H9 (cell line): Measurements from ENCODE around the gene AIG1. TPM values are rescaled to one million over a fixed set of nuclear protein-coding genes. Genes with fewer than 3 reads are reported as not detected.

Experiments used
- DNase-seq: peaks from one replicate; pipeline ENCODE4 v3.0.0-alpha.2; 2017
- H2AFZ ChIP-seq: one replicate; pipeline ENCODE4 v1.6.1; 2013; ENCODE audit warnings: mild to moderate bottlenecking, low read length, control low read depth, moderate library complexity
- H2AK5ac ChIP-seq: 2 replicates; pipeline ENCODE4 v1.6.1; 2013; ENCODE audit warnings: low read length, control low read depth, mixed read lengths; ENCODE audit not compliant: insufficient read length
- H2BK120ac ChIP-seq: one replicate; pipeline ENCODE4 v1.6.1; 2013; ENCODE audit warnings: low read depth, mild to moderate bottlenecking, low read length, control low read depth, inconsistent platforms; ENCODE audit not compliant: poor library complexity, severe bottlenecking
- H2BK12ac ChIP-seq: 2 replicates; pipeline ENCODE4 v1.6.1; 2013; ENCODE audit warnings: low read length, control low read depth, mixed read lengths, low read depth; ENCODE audit not compliant: insufficient read length
- H2BK15ac ChIP-seq: 2 replicates; pipeline ENCODE4 v1.6.1; 2013; ENCODE audit warnings: low read depth, low read length, control low read depth
- H2BK20ac ChIP-seq: one replicate; pipeline ENCODE4 v1.6.1; 2013; ENCODE audit warnings: low read depth, mild to moderate bottlenecking, low read length, control low read depth, inconsistent platforms; ENCODE audit not compliant: poor library complexity, severe bottlenecking
- H2BK5ac ChIP-seq: 2 replicates; pipeline ENCODE4 v1.6.1; 2013; ENCODE audit warnings: low read length, control low read depth, mixed read lengths; ENCODE audit not compliant: insufficient read length
- H3K14ac ChIP-seq: 2 replicates; pipeline ENCODE4 v1.6.1; 2013; ENCODE audit warnings: low read length, control low read depth; ENCODE audit not compliant: insufficient read depth
- H3K18ac ChIP-seq: 2 replicates; pipeline ENCODE4 v1.6.1; 2013; ENCODE audit warnings: low read depth, mild to moderate bottlenecking, mixed read lengths, low read length, control low read depth; ENCODE audit not compliant: insufficient read length
- H3K23ac ChIP-seq: 2 replicates; pipeline ENCODE4 v1.6.1; 2013; ENCODE audit warnings: low read length, control low read depth, mixed read lengths, low read depth; ENCODE audit not compliant: insufficient read length
- H3K23me2 ChIP-seq: 2 replicates; pipeline ENCODE4 v1.6.1; 2013; ENCODE audit warnings: low read depth, mild to moderate bottlenecking, mixed read lengths, low read length, control low read depth; ENCODE audit not compliant: insufficient read length, poor library complexity, severe bottlenecking
- H3K27ac ChIP-seq: 2 replicates; pipeline ENCODE4 v1.5.1; 2013; ENCODE audit warnings: low read length, control low read depth, mixed read lengths, low read depth; ENCODE audit not compliant: insufficient read length
- H3K27me3 ChIP-seq: 2 replicates; pipeline ENCODE4 v1.6.1; 2013; ENCODE audit warnings: low read length, control low read depth, inconsistent platforms; ENCODE audit not compliant: insufficient read depth
- H3K4ac ChIP-seq: 2 replicates; pipeline ENCODE4 v1.6.1; 2013; ENCODE audit warnings: low read depth, mild to moderate bottlenecking, control low read depth, inconsistent platforms, low read length, moderate library complexity
- H3K4me1 ChIP-seq: 2 replicates; pipeline ENCODE4 v1.6.1; 2013; ENCODE audit warnings: low read length, control low read depth, inconsistent platforms; ENCODE audit not compliant: insufficient read depth
- H3K4me2 ChIP-seq: 2 replicates; pipeline ENCODE4 v1.6.1; 2013; ENCODE audit warnings: low read length, control low read depth, mixed read lengths; ENCODE audit not compliant: insufficient read length, insufficient read depth
- H3K56ac ChIP-seq: 2 replicates; pipeline ENCODE4 v1.6.1; 2013; ENCODE audit warnings: low read depth, mild to moderate bottlenecking, mixed read lengths, low read length, control low read depth; ENCODE audit not compliant: insufficient read length
- H3K79me1 ChIP-seq: 2 replicates; pipeline ENCODE4 v1.6.1; 2013; ENCODE audit warnings: low read depth, mild to moderate bottlenecking, moderate library complexity, low read length, control low read depth, inconsistent platforms; ENCODE audit not compliant: insufficient read depth, poor library complexity, severe bottlenecking
- H3K79me2 ChIP-seq: 2 replicates; pipeline ENCODE4 v1.6.1; 2013; ENCODE audit warnings: low read length, control low read depth, inconsistent platforms; ENCODE audit not compliant: insufficient read depth
- H3K9ac ChIP-seq: 2 replicates; pipeline ENCODE4 v1.6.1; 2013; ENCODE audit warnings: low read length, control low read depth, mixed read lengths; ENCODE audit not compliant: insufficient read length; ENCODE audit errors: extremely low read depth
- H3K9me3 ChIP-seq: one replicate; pipeline ENCODE4 v1.6.1; 2013; ENCODE audit warnings: low read depth, low read length, inconsistent platforms; ENCODE audit not compliant: control insufficient read depth
- H3T11ph ChIP-seq: one replicate; pipeline ENCODE4 v1.6.1; 2013; ENCODE audit warnings: mild to moderate bottlenecking, low read length, control low read depth, inconsistent platforms
- H4K20me1 ChIP-seq: one replicate; pipeline ENCODE4 v1.6.1; 2013; ENCODE audit not compliant: control insufficient read depth, insufficient read length, insufficient read depth
- H4K5ac ChIP-seq: 2 replicates; pipeline ENCODE4 v1.6.1; 2013; ENCODE audit warnings: low read depth, mild to moderate bottlenecking, mixed read lengths, low read length, control low read depth; ENCODE audit not compliant: insufficient read length
- H4K8ac ChIP-seq: replicated peaks from 2 replicates; pipeline ENCODE4 v1.6.1; 2013; ENCODE audit warnings: low read length, control low read depth, mixed read lengths, low read depth; ENCODE audit not compliant: insufficient read length
- H4K91ac ChIP-seq: 2 replicates; pipeline ENCODE4 v1.6.1; 2013; ENCODE audit warnings: low read depth, mild to moderate bottlenecking, moderate library complexity, mixed read lengths, low read length, control low read depth; ENCODE audit not compliant: insufficient read length
- H3K27ac Mint-ChIP-seq, 3 experiments: 2 replicates in 2 of 3; 3 replicates in 1 of 3; pipeline ENCODE4 v1.8.0; 2020 to 2021; ENCODE audit warnings: mixed read lengths in 3 of 3, mild to moderate bottlenecking in 1 of 3, moderate library complexity in 1 of 3
- H3K27me3 Mint-ChIP-seq: 2 replicates; pipeline ENCODE4 v1.8.0; 2021; ENCODE audit warnings: low read depth, mild to moderate bottlenecking, moderate library complexity, mixed read lengths
- H3K36me3 Mint-ChIP-seq, 3 experiments: 2 replicates in 2 of 3; 3 replicates in 1 of 3; pipeline ENCODE4 v1.8.0; 2020 to 2021; ENCODE audit warnings: low read depth in 3 of 3, mixed read lengths in 3 of 3; ENCODE audit not compliant: insufficient read depth in 1 of 3
- H3K4me1 Mint-ChIP-seq, 2 experiments: 2 replicates each; pipeline ENCODE4 v1.8.0; 2020; ENCODE audit warnings: mixed read lengths in 2 of 2
- H3K4me3 Mint-ChIP-seq, 2 experiments: 2 replicates in 1 of 2; 3 replicates in 1 of 2; pipeline ENCODE4 v1.8.0; 2020 to 2021; ENCODE audit warnings: mild to moderate bottlenecking in 2 of 2, mixed read lengths in 2 of 2, moderate library complexity in 1 of 2
- H3K9me3 Mint-ChIP-seq, 2 experiments: 2 replicates in 1 of 2; 3 replicates in 1 of 2; pipeline ENCODE4 v1.8.0; 2020; ENCODE audit warnings: mild to moderate bottlenecking in 2 of 2, mixed read lengths in 2 of 2, moderate library complexity in 1 of 2
- CTCF ChIP-seq: fragments of 200-600 bp; sonication (generic); conservative IDR thresholded peaks from 3 replicates; pipeline ENCODE4 v1.8.0; 2021; ENCODE audit warnings: antibody characterized with exemption, mild to moderate bottlenecking
- WGBS: extraction: QIAGEN DNeasy Blood & Tissue Kit; methylation state at CpG from one replicate; pipeline ENCODE4 v1.1.7; 2013; ENCODE audit warnings: missing lambda C conversion rate, low lambda C conversion rate, mixed read lengths; ENCODE audit not compliant: insufficient read length; ENCODE audit errors: extremely low coverage; 5-methylcytosine and 5-hydroxymethylcytosine counted together
- total RNA-seq: library from RNA; stranded (reverse); gene quantifications from 2 replicates; pipeline ENCODE4 v1.2.1, GENCODE V29; 2021

Gene AIG1
- total RNA-seq, 1 experiment from 2014 or later, result 44.6 TPM

GRCh38 chr6:143205585-143205984 is 144.9 kb downstream of the AIG1 start:
- Histone ChIP-seq H3K79me1 (peaks cover 2% of the 10 kb centered on the region), H3K4me2 (no peak overlapping the region), H3T11ph (no peak overlapping the region), H3K23ac (no peak overlapping the region), H3K4me1 (no peaks in the 10 kb centered on the region), H4K20me1 (no peaks in the 10 kb centered on the region), H2AK5ac (no peak overlapping the region), H3K18ac (no peak overlapping the region), H4K91ac (no peak overlapping the region), H4K8ac (no peak overlapping the region), H3K79me2 (no peaks in the 10 kb centered on the region), H3K4ac (no peak overlapping the region), H3K27ac (no peak overlapping the region), H3K23me2 (no peaks in the 10 kb centered on the region), H3K14ac (no peak overlapping the region), H2BK20ac (no peak overlapping the region), H2BK120ac (no peak overlapping the region), H3K9ac (no peak overlapping the region), H3K9me3 (no peaks in the 10 kb centered on the region), H3K56ac (no peak overlapping the region), H4K5ac (no peak overlapping the region), H2BK5ac (no peak overlapping the region), H2BK12ac (no peak overlapping the region), H2BK15ac (no peak overlapping the region), H3K27me3 (no peaks in the 10 kb centered on the region), H2AFZ (no peak overlapping the region)
- peaks cover 4 to 16% of the 10 kb centered on the region in 2 experiments; a peak in 2 of 5 replicates for H3K9me3 Mint-ChIP-seq
- H3K4me1 Mint-ChIP-seq, result peaks cover 10 to 14% of the 10 kb centered on the region in 2 experiments; a peak in 3 of 4 replicates
- WGBS, result no CpG with 5 or more reads among the region's 2 CpGs
- H3K4me3 Mint-ChIP-seq, result no peak overlapping the region
- peaks cover 18 to 34% (median 29%) of the 10 kb centered on the region in 3 experiments for H3K36me3 Mint-ChIP-seq
- no peak for TF ChIP-seq CTCF
- H3K27ac Mint-ChIP-seq, result no peak overlapping the region
- no peaks in the 10 kb centered on the region for H3K27me3 Mint-ChIP-seq
- DNase-seq, result no peak
